ENCODE results near the gene MESP2.

Gene MESP2, protein sequence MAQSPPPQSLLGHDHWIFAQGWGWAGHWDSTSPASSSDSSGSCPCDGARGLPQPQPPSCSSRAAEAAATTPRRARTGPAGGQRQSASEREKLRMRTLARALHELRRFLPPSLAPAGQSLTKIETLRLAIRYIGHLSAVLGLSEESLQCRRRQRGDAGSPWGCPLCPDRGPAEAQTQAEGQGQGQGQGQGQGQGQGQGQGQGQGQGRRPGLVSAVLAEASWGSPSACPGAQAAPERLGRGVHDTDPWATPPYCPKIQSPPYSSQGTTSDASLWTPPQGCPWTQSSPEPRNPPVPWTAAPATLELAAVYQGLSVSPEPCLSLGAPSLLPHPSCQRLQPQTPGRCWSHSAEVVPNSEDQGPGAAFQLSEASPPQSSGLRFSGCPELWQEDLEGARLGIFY

DNA sequence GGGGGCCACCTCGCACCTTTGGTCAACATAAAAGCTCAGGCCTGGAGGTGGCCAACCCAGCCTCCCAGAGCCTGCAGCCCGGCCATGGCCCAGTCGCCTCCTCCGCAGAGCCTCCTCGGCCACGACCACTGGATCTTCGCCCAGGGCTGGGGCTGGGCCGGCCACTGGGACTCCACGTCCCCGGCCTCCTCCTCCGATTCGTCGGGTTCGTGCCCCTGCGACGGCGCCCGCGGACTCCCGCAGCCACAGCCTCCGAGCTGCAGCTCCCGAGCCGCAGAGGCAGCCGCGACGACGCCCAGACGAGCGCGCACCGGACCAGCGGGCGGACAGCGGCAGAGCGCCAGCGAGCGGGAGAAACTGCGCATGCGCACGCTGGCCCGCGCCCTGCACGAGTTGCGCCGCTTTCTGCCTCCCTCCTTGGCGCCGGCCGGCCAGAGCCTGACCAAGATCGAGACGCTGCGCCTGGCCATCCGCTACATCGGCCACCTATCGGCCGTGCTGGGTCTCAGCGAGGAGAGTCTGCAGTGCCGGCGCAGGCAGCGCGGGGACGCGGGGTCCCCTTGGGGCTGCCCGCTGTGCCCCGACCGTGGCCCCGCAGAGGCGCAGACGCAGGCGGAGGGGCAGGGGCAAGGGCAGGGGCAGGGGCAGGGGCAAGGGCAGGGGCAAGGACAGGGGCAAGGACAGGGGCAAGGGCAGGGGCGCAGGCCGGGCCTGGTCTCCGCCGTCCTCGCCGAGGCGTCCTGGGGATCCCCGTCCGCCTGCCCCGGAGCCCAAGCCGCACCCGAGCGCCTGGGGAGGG is at the start of gene MESP2:
MESP2 (plus strand) TSS at position 59 of the 799 bp plus-strand sequence; CDS start at position 85, 26 bp downstream.
- in situ Hi-C loops (cut with MboI; ENCODE audit: low sequenced_read_pairs): no loop called here

DNA sequence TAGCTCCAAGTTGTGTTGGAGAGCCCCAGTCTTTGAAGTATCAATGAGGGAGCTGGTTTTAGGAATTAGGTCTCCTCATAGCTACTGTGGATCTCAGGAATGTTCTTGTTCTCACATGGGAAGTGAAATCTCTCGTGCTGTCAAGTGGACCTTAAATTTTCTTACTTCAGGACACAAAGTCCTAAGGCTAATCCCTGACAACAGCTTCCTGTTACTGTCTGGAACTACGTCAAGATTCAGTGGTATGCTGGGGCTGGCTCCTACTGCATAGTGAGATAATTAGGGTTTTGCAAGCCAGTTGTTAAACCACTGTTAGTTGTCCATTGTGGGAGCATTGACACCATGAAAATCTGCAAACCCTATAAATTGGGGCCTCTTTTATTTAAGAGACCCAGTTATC is 47.9 kb upstream of the MESP2 start:
- in situ Hi-C loops (cut with MboI; ENCODE audit: low sequenced_read_pairs): no loop called here

DNA sequence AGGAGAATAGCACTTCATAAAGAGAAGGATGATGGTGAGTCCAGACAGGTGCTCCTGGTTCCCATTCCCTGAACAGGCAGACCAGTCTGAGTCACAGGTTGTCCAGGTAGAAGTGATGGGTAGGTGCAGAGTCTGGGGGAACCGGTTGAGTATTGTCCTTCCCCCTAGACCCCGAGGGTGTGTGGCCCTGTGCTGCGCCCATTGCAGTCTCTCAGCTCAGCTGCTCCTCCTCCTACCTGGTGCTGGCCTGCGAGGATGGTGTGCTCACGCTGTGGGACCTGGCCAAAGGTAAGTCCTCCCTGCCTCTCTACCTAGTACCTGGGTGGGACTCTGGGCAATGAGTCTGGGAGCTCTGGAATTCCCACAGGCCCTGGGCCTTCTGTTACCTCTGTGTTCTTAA is 44.9 kb upstream of the MESP2 start:
- in situ Hi-C loops (cut with MboI; ENCODE audit: low sequenced_read_pairs): no loop called here

DNA sequence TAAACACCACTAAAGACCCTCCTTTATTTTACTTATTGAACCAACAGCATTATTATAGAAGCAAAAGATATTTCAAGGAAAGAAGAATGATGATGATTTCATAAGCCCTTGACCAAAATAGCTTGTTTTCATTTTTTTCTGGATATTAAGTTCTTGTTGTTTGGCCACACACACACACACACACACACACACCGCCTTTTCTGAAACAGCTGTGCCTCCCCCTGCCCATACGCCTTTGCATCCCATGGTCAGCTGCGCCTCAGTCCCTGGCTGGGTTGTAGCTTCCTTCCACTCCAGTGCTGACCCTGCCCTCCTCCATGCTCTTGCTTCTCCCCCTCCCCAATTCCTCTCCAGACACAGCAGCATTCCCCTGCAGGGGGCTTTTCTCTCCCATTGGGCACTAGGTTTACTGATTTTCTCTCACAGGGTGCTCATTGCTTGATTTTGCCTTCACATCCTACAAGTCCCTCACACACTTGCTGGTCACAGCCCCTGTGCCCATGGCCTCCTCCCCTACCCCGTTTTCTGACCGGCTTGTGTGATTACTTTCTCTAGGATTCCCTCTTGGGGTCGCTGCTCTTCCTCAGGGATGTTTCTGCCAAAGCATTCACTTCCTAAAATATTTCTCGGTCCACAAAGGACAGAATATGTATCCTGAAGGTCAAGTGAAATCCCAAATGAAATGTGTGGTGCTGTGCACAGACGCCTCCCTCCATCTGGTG is 43.5 kb upstream of the MESP2 start:
- in situ Hi-C loops (cut with MboI; ENCODE audit: low sequenced_read_pairs): no loop called here

DNA sequence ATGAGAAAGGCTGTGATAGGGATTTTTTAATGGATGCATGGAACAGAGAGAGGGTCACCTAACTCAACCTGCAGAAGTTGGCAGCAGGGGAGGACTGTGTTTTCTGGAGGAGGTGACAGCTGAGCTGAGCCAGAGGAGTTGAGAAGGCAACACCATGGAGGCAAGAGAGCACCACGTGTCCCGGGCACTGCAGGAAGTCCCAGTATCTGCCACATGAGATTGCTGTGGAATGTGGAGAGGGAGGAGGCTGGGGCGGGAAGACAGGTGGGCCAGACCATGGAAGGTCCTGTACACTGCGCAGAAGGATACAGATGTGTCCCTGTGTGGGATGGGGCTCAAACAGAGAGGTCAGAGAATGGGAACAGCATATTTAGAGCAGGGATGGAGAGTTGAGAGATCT is 40.4 kb upstream of the MESP2 start:
- in situ Hi-C loops (cut with MboI; ENCODE audit: low sequenced_read_pairs): no loop called here

DNA sequence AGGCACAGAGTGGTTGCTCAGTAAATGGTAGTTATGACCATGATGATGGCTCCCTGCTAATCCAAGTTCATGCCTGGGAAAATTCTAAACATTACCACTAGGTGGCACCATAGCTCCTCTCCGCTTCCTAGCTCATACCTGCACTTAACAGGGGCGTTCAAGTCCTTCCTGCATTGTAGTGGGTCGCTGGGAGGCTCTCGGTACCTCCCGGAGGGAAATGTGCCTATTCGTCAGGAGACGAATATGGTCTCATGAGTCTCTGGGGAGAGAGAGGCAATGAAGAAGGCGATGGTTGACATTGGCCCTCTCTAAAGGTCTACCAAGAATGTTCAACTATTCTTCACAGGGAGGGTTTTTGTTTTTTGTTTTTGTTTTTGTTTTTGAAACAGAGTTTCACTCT is 36.0 kb upstream of the MESP2 start:
- in situ Hi-C loops (cut with MboI; ENCODE audit: low sequenced_read_pairs): no loop called here

DNA sequence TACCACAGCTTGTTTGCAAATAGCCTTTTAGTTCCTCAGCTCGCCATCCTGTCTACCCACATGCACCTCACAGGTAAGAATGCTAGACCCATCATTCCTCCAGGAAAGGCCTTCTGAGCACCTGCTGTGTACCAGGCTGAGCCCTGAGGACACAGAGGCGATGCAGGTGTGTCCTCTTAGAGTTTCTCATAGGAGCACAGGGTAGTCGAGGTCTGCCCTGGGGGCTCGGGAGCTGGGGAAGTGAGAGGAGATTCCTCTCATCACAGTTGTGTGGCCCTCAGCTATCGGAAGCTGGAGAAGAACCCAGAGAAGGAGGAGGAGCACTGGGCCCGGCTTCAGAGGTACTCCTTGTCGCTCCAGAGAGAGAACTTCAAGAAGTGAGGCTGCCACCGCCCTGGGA is 33.1 kb upstream of the MESP2 start:
- in situ Hi-C loops (cut with MboI; ENCODE audit: low sequenced_read_pairs): no loop called here

DNA sequence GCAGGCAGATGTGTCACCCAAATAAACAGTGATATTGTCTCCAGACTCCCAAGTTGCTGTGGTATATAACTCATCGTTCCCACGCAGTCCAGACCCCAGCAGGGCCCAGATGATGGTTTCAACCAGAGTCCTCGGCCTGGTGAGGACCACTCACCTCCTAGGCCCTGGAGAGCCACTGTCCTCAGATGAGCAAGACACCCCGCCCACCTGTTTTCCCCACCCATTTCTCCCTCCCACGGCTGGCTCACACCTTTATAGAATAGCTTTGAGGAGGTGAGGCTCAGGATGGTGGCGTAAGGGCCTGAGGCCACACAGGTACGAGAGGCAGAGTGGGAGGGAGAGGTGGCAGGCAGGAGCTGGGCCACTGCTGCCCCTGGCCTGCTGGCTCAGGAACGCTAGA is 32.5 kb upstream of the MESP2 start:
- in situ Hi-C loops (cut with MboI; ENCODE audit: low sequenced_read_pairs): no loop called here

DNA sequence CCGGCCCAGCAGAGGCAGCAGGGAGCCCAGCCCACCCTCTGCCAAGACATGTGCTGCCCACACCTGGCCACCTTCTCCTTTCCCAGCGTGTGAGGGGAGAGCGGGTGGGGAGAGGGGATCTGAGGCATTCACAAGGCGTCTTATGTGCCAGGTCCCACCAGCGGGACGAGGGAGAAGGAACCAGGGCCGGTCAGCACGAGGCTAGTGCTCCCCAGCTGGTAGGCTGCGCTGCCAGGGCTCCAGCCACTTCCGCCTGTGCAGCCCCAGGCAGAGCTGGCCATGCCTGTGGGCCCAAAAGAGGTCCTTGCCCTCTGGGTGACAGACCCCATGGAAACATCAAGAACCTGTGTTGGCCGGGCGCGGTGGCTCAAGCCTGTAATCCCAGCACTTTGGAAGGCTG is 31.0 kb upstream of the MESP2 start:
- in situ Hi-C loops (cut with MboI; ENCODE audit: low sequenced_read_pairs): no loop called here

DNA sequence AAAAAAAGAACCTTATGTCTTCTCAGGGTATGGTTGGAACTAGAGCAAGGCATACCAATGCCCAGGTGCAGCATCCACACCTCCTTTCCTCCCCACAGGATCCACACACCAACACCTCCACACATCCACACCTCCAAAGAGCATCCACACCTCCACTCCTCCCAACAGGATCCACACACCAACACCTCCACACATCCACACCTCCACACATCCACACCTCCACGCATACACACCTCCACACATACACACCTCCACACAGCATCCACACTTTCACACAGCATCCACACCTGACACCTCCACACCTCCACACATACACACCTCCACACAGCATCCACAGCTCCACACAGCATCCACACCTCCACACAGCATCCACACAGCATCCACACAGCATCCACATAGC is 30.4 kb upstream of the MESP2 start:
- in situ Hi-C loops (cut with MboI; ENCODE audit: low sequenced_read_pairs): no loop called here

DNA sequence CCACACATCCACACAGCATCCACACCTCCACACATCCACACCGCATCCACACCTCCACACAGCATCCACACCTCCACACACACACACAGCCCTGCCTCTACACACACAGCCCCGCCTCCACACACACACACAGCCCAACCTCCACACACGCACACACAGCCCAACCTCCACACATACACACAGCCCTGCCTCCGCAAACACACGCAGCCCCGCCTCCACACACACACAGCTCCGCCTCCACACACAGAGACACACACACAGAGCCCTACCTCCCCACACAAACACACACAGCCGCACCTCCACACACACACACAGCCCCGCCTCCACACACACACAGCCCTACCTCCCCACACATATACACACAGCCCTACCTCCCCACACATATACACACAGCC is 29.7 kb upstream of the MESP2 start:
- in situ Hi-C loops (cut with MboI; ENCODE audit: low sequenced_read_pairs): no loop called here

DNA sequence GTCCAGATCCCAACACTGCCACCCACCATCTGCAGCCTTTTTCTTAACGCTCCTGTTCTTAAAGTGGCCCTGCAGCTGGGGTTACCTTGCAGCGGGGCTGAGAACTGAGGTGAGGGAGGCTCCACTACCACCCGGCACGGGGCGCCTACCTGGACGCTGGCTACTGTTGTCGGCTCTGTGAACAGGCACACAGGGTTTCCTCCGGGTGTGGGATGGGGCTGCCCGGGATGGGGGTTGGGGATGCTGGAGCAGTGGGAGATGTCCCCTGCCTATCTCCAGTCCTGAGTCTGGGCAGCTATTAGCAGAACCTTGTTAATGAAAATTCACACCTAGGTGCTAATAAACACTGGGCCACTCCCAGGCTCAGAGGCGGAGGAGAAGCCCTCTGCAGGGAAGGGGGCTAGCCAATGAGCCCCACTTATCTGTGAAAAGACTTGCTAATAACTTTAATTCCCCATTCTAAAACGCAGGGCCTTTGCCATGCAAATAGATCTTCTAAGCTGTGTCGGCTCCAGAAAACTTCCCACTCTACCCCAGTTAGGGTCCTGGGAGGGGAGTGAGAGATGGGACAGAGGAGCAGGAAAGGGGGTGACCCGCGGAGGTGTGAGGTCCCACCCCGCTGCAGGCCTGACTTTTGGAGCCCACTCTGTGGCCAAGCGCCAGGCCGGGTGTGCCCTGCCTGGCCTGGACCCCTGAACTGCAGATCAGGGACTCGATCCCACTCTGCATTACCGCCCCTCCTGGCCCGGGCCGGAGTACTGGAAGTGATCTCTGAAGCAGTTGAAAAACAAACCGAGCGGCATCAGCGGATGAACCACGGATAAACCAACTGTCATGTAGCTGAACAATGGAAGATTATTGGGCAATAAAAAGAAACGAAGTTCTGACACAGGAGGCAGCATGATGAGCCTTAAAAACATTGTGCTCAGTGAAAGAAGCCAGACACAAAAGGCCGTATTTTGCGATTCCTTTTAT is 28.1 kb upstream of the MESP2 start:
- in situ Hi-C loops (cut with MboI; ENCODE audit: low sequenced_read_pairs): no loop called here

DNA sequence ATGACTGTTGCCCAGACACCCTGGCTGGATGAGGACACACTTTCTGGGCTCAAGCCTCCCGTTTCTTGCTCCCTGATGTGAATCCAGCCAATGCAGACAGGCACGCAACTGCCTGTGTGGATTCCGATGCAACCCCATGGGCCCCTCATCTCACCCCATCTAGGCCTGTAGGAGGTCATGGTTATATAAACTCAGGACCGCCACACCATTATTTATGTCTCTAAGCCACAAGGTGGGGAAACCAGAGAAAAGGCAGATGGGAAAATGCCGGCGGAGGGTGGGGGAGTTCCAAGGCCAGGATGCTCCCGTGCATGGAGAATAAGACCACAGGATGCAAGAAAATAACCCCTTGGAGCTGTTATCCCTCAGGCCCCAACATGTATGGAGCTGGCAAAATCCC is 27.1 kb upstream of the MESP2 start:
- in situ Hi-C loops (cut with MboI; ENCODE audit: low sequenced_read_pairs): no loop called here

DNA sequence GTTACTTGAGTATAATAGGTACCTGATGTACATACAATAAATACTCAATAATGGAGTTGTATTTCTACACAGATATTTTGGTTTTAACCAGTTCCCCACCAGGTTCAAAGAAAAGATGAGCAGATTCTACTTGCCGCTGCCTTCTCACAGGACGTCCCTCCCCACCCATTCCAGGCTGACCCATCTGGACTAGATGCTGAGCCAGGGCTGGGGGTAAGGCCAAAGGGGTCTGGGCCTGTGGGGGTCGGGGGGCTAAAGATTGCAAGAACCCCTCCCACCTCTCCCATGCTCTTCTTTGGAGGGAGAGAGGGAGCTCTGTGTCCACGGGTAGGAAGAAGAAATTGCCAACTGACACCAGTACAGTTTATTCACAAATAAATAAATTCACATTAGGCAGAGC is 26.6 kb upstream of the MESP2 start:
- in situ Hi-C loops (cut with MboI; ENCODE audit: low sequenced_read_pairs): no loop called here

DNA sequence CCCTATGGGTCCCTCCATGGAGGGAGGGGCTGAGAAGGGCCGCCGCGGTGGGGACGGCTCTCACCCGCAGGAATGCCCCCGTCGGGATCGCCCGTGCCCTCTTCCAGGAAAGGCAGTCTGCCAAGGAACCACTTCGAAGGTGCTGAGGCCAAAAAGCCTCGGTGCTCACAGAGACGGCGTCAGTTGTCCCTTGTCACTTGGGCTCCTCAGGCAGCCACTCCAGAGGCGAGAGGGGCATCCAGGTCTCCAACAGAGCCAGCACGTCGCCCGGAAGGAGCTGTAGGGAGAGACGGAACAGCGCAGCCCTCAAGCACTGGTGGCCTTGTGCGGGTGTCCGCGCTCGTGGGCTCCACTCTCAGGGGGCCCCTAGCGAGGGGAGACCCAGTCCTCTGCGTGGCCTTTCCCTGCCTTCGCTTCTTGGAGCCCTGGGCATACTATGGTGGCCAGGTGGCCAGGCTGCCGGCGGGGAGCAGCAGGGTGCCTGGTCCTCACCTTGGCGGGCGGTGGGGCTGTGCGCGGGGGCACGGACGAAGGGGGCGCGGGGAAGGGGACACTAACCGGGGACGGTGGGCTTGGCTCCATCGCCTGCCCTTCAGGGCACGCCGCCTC is 26.1 kb upstream of the MESP2 start:
- in situ Hi-C loops (cut with MboI; ENCODE audit: low sequenced_read_pairs): loop anchor here (25.0 kb wide), 1 partner anchor 112 kb away; no protein-coding TSS in a partner anchor

DNA sequence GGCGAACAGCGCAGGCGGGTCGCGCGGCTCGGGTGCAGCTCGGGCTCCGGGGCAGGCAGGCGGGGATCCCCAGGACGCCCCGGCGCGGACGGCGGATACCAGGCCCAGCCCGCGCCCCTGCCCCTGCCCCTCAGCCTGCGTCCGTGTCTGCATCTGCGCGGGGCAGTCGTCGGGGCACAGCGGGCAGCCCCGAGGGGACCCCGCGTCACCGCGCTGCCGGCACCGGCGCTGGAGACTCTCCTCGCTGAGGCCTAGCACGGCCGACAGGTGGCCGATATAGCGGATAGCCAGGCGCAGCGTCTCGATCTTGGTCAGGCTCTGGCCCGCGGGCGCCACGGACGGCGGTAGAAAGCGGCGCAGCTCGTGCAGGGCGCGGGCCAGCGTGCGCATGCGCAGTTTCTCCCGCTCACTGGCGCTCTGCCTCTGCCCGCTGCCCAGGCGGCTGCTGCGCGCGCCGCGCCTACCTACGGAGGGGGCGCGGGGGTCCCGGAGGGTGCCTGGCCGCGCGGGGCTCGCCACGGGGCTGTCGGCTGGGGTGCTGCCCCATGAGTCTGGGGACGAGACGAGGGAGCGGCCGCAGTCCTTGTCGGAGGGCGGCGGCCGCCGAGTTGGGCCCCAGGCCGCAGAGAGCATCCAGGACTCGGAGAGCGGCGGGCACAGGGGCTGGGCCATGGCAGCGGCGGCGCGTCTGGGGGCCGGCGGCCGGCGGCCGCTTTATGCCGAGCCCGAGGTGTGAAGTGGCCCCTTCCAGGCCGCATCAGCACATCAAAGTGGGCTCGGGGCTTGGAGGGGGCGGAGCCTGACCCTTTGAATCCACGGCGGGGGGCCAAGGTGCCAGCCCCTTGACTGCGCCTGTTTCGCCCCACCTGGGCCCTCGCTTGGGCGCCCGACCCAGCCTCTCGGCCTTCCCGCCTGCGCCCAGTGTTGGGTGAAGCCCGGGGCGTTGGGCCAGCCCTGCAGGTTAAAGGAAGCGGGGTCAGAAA is 25.3 kb upstream of the MESP2 start, which contains the start of gene MESP1:
MESP1 (minus strand) TSS at position 690 of the 983 bp plus-strand sequence; CDS start at position 672, 18 bp downstream.
- in situ Hi-C loops (cut with MboI; ENCODE audit: low sequenced_read_pairs): loop anchor here (25.0 kb wide), 1 partner anchor 111 kb away; no protein-coding TSS in a partner anchor

DNA sequence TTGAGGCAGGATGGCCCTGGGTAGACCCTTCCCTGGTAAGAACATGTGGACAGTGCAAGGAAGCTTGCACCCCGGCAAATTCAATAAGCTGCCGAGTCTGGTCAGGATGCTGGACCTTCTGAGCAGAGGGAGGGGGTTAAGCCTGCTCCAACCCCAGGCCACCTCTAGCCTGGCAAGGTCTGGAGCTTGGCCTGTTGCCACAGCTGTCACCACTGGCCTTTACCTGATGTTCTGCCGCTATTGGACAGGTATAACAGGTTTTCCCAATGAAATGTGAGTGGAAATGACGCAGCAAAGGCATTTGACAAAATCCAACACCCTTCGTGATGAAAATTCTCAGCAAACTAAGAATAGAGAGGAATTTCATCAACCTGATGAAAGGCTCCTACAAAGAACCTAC is 24.4 kb upstream of the MESP2 start:
- in situ Hi-C loops (cut with MboI; ENCODE audit: low sequenced_read_pairs): loop anchor here (25.0 kb wide), 1 partner anchor 111 kb away; no protein-coding TSS in a partner anchor

DNA sequence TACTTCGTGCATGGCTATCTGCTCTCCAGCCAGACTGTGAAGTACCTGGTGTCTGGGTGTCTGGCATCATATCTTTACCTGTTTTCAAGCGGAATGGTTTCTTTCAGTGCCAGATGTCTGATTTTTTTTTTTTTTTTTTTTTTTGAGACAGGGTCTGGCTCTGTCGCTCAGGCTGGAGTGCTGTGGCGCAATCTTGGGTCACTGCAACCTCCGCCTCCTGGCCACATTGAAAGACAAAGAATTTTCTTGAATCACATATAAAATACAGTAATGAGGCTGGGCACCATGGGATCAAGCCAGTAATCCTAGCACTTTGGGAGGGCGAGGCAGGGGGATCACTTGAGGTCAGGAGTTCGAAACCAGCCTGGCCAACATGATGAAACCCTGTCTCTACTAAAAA is 22.3 kb upstream of the MESP2 start:
- in situ Hi-C loops (cut with MboI; ENCODE audit: low sequenced_read_pairs): loop anchor here (25.0 kb wide), 1 partner anchor 108 kb away; no protein-coding TSS in a partner anchor

All from hTERT RPE-1 (cell line).